Muscle layer of duodenum (tissue), 2 donors: ENCODE data around the gene RRAD.

ENCODE experiments used
- H3K27ac ChIP-seq: one replicate; pipeline ENCODE4 v1.7.0; 2013; ENCODE audit warnings: mild to moderate bottlenecking, low read length
- H3K27me3 ChIP-seq: one replicate; pipeline ENCODE4 v1.7.0; 2013; ENCODE audit warnings: low read depth, mild to moderate bottlenecking, control low read depth, low read length
- H3K36me3 ChIP-seq, 2 donors: one replicate each; pipeline ENCODE4 v1.7.0; 2013; ENCODE audit warnings: low read length in 2 of 2, control low read depth in 1 of 2, mild to moderate bottlenecking in 1 of 2; ENCODE audit not compliant: insufficient read depth in 2 of 2, control insufficient read depth in 1 of 2
- H3K4me1 ChIP-seq, 2 donors: one replicate each; pipeline ENCODE4 v1.7.0; 2013; ENCODE audit warnings: low read length in 2 of 2, mild to moderate bottlenecking in 2 of 2, control low read depth in 1 of 2, moderate library complexity in 1 of 2; ENCODE audit not compliant: insufficient read depth in 2 of 2, control insufficient read depth in 1 of 2
- H3K4me3 ChIP-seq, 2 donors: one replicate each; pipeline ENCODE4 v1.7.0; 2013; ENCODE audit warnings: low read length in 2 of 2, low read depth in 1 of 2, mild to moderate bottlenecking in 1 of 2
- H3K9me3 ChIP-seq, 2 donors: one replicate each; pipeline ENCODE4 v1.7.0; 2013; ENCODE audit warnings: low read length in 2 of 2, control low read depth in 1 of 2, mild to moderate bottlenecking in 1 of 2; ENCODE audit not compliant: control insufficient read depth in 1 of 2
- donor health status: healthy.

RRAD gene

DNA sequence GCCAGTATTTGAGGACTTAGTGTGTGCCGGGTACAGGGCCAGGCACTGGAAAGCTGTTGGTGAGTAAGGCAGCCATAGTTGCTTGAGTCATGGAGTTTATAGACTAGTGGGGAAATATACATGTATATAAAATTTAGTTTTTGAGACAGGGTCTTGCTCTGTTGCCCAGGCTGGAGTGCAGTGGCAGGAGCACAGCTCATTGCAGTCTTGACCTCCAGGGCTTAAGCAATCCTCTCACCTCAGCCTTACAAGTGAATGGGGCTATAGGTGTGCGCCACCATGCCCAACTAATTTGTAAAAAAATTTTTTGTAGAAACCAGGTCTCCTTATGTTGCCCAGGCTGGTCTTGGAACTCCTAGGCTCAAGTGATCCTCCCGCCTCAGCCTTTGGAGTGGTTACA is 42.6 kb downstream of the RRAD start:
- Histone ChIP-seq H3K27ac (no peak overlapping the region), H3K27me3 (no peaks in the 10 kb centered on the region), H3K9me3 (no peaks in the 10 kb centered on the region), H3K36me3 (peaks cover 0 to 16% of the 10 kb centered on the region in 2 donors), H3K4me3 (no peak overlapping the region), H3K4me1 (peaks cover 0 to 4% of the 10 kb centered on the region in 2 donors)

GRCh38 chr16:66881964-66882508 is 43.3 kb downstream of the RRAD start:
- no peaks in the 10 kb centered on the region for H3K9me3 ChIP-seq
- no peak overlapping the region for H3K27ac ChIP-seq
- H3K4me1 ChIP-seq: peaks cover 0 to 4% of the 10 kb centered on the region in 2 donors
- no peak overlapping the region for H3K4me3 ChIP-seq
- peaks cover 0 to 16% of the 10 kb centered on the region in 2 donors for H3K36me3 ChIP-seq
- no peaks in the 10 kb centered on the region for H3K27me3 ChIP-seq

DNA sequence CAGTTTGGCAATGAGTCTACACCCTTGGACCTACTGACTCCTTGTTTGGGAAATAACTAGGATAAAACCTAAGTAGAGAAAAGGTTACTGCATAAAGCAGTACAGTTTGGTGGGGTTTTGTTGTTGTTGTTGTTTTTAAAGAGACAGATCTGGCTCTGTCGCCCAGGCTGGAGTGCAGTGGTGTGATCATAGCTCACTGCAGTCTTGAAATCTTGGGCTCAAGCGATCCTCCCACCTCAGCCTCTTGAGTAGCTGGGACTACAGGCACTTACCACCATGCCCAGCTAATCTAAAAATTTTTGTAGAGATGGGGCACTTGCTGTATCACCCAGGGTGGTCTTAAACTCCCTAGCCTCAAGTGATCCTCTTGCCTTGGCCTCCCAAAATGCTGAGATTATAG is 43.8 kb downstream of the RRAD start:
- H3K27ac ChIP-seq: no peak overlapping the region
- no peak overlapping the region for H3K4me3 ChIP-seq

GRCh38 chr16:66881014-66881417 is 44.3 kb downstream of the RRAD start:
- peaks cover 0 to 16% of the 10 kb centered on the region in 2 donors for H3K36me3 ChIP-seq
- no peaks in the 10 kb centered on the region for H3K27me3 ChIP-seq
- no peaks in the 10 kb centered on the region for H3K9me3 ChIP-seq
- peak overlapping the region; percentile 70 to 86 for H3K4me3 ChIP-seq
- peaks cover 0 to 4% of the 10 kb centered on the region in 2 donors for H3K4me1 ChIP-seq
- H3K27ac ChIP-seq: no peak overlapping the region

More for the DNA sequence above, 43.8 kb downstream of the RRAD start:
- peaks cover 0 to 4% of the 10 kb centered on the region in 2 donors for H3K4me1 ChIP-seq
- no peaks in the 10 kb centered on the region for H3K9me3 ChIP-seq
- H3K36me3 ChIP-seq: peaks cover 0 to 16% of the 10 kb centered on the region in 2 donors
- no peaks in the 10 kb centered on the region for H3K27me3 ChIP-seq

DNA sequence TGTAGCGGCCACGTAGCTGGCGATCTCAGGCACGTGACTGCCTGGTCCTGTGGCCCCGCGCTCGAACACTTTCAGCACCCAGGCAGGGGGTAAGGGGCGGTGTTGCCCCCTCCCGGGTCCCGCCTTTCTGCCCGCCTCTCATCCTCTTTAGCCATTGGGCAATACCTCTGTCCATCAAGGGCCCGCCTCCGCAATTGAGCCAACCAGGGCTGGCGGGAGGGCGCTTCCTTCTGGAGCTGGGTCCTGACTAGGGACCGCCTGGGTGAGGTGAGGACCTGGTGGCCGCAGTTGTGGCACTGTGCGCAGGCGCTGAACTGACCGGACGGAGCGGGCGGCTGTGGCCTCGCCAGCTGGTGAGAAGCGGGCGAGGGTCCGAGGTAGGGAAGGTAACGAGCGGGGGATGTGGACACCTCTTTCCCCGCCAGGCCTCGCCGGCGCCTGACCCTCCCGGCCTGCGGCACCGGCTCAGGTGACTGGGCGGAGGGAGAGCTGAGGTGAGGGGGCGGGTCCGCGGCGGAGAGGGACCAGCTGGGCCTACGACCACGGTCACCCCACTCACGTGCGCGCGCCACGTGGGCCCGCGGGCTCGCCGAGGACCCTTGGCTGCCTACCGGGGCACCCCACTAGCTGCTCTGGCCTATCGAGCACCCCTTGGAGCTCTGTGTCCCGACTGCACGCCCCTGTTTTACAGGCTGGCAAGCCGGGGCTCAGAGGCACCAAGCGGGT is 44.9 kb downstream of the RRAD start, which contains the start of gene PDP2:
PDP2 (plus strand) TSS at position 228 of the 726 bp plus-strand sequence. CDS start 3,770 bp downstream, outside the sequence.
- Histone ChIP-seq H3K36me3 (peaks cover 0 to 12% of the 10 kb centered on the region in 2 donors), H3K9me3 (no peaks in the 10 kb centered on the region), H3K27ac (no peak within 1 kb of the TSS), H3K4me3 (peak within 1 kb of the TSS; percentile 70 to 86), H3K27me3 (no peaks in the 10 kb centered on the region), H3K4me1 (peaks cover 0 to 4% of the 10 kb centered on the region in 2 donors)

DNA sequence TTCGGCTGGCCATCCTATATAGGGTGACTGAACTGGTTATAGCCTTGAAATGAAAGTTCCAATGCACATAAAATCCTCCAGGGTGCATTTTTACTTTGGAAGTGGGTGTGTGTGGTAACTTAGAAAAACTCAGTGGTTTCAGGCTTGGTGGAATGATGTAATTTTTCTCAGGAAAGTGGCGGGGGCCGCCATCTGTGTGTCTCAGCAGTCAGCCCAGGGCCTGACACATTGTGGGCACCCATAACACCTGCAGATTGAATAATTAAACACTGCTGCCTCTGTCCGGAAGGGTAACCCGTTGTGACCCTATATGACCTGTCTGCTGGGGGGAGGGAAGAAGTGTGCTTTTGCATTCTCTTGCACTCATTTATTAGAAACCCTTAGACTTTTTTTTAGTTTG is 47.3 kb downstream of the RRAD start:
- H3K9me3 ChIP-seq: no peaks in the 10 kb centered on the region
- no peak overlapping the region for H3K4me3 ChIP-seq
- H3K36me3 ChIP-seq: no peaks in the 10 kb centered on the region
- H3K4me1 ChIP-seq: peaks cover 0 to 4% of the 10 kb centered on the region in 2 donors
- H3K27me3 ChIP-seq: no peaks in the 10 kb centered on the region
- H3K27ac ChIP-seq: no peak overlapping the region

DNA sequence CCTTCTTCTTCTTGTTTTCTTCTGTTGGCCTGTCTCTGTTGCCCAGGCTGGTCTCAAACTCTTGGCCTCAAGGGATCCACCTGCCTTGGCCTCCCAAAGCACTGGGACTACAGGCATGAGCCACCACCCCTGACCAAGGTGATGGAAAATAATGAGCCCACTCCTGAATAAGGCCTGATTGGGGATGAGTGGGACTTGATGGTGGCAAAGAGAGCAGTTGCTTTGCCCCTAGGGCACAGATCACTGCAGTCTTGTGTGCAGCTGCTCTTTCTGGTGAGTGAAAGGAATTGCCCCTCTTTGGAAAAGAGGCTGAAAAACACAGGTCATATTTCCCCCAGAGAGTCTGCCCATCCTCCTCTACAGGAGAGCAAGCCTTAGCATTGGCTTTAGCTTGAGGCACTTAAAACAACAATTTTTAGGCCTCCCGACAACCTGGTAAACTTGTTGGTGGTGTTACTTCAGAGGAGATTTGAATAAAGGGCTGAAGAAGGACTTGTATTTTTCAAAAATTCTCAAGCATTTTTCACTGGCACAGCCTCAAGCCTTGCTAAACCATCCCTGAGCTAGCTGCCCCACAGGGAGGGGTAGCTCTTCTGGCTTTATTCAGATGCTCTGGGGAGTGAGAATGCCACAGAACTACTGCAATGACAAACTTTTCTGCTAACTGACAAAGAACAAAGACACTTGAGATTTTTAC is 51.1 kb downstream of the RRAD start:
- no peak overlapping the region for H3K27ac ChIP-seq
- peaks cover 0 to 5% of the 10 kb centered on the region in 2 donors for H3K4me1 ChIP-seq
- H3K36me3 ChIP-seq: no peaks in the 10 kb centered on the region

DNA sequence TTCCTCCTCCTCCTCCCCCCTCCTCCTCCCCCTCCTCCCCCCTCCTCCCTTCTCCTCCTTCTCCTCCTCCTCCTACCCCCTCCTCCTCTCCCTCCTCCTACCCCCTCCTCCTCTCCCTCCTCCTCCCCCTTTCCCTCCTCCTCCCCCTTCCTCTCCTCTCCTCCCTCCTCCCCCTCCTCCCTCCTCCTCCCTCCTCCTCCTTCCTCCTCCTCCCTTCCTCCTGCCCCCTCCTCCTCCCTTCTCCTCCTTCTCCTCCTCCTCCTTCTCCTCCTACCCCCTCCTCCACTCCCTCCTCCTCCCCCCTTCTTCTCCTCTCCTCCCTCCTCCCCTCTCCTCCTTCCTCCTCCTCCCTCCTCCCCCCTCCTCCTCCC is 51.7 kb downstream of the RRAD start:
- Histone ChIP-seq H3K36me3 (no peaks in the 10 kb centered on the region), H3K27ac (no peak overlapping the region), H3K4me1 (peaks cover 0 to 5% of the 10 kb centered on the region in 2 donors), H3K4me3 (no peak overlapping the region), H3K9me3 (no peaks in the 10 kb centered on the region), H3K27me3 (no peaks in the 10 kb centered on the region)

More for the DNA sequence above, 51.1 kb downstream of the RRAD start:
- no peaks in the 10 kb centered on the region for H3K27me3 ChIP-seq
- no peaks in the 10 kb centered on the region for H3K9me3 ChIP-seq
- no peak overlapping the region for H3K4me3 ChIP-seq

GRCh38 chr16:66872943-66873684 is 52.2 kb downstream of the RRAD start:
- peaks cover 0 to 5% of the 10 kb centered on the region in 2 donors for H3K4me1 ChIP-seq

DNA sequence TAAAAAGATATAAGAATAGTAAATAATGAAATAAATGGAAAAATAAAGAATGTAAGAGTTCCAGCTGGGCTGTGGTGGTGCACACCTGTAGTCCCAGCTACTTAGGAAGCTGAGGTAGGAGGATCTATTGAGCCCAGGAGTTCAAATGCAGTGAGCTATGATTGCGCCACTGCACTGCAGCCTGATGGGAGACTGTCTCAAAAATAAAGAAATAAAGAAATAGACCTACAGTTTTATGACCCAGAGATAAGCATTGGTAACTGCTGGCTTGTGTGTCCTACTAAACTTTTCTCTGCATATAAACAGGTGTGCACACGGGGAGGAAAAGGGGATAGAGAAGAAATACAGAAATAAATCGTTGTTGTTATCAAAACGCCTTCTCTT is 52.8 kb downstream of the RRAD start:
- no peaks in the 10 kb centered on the region for H3K9me3 ChIP-seq
- H3K4me1 ChIP-seq: peaks cover 0 to 5% of the 10 kb centered on the region in 2 donors
- H3K27ac ChIP-seq: no peak overlapping the region
- peak overlapping the region; percentile 15 to 55 for H3K4me3 ChIP-seq
- no peaks in the 10 kb centered on the region for H3K36me3 ChIP-seq
- H3K27me3 ChIP-seq: no peaks in the 10 kb centered on the region

More at GRCh38 chr16:66872943-66873684, 52.2 kb downstream of the RRAD start:
- H3K27ac ChIP-seq: peak overlapping the region; percentile 31
- peak overlapping the region; percentile 15 to 55 for H3K4me3 ChIP-seq
- H3K36me3 ChIP-seq: no peaks in the 10 kb centered on the region
- H3K9me3 ChIP-seq: no peaks in the 10 kb centered on the region
- H3K27me3 ChIP-seq: no peaks in the 10 kb centered on the region

DNA sequence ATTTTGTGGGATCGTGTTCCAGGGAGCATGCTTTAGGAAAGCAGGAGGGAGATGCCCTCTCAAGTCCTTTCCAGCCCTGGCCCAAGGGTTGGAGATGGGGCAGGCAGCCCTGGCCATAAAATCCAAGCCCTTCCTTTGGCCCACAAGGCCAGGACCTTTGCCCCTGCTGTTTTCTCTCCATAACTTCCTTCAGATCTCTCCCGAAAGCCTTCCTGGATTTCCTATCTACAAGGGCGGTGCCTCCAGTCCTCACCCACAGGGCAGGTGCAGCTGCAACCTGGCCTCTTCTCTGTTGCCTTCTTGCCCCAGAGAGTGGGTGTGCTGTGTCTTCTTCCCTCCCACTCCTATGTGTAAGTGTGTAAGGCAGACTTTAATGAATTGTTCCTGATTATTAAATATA is 53.5 kb downstream of the RRAD start:
- no peaks in the 10 kb centered on the region for H3K9me3 ChIP-seq
- H3K27ac ChIP-seq: no peak overlapping the region
- H3K4me1 ChIP-seq: peaks cover 0 to 5% of the 10 kb centered on the region in 2 donors
- H3K36me3 ChIP-seq: no peaks in the 10 kb centered on the region
- H3K27me3 ChIP-seq: no peaks in the 10 kb centered on the region
- no peak overlapping the region for H3K4me3 ChIP-seq
